Activated CD4-positive, alpha-beta T cell treated with anti-CD3 and anti-CD28 coated beads, Interleukin-2, amount 50 U/mL, for 24 hours (primary cell): Measurements from ENCODE around the gene GDPD5.

Experiments used
- DNase-seq, 2 donors: peaks; one replicate each; pipeline ENCODE4 v3.0.0-alpha.2; 2020; ENCODE audit warnings: low read depth in 1 of 2, low spot score in 1 of 2

GDPD5 gene

DNA sequence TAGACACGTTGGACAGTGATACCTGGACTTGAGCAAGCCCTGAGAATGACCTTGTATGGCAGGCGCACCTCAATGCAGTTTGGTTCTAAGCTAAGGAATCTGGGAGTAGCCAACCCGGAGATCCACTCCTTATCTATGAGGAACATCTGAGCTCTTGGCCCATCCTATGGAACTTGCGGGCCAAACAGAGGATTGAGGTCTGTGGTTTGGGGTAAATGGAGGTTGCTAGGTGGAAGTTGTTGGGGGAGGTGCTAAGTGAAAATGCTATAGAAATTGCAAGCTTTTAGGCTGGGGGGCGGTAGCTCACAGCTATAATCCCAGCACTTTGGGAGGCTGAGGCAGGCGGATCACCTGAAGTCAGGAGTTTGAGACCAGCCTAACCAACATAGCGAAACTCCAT lies 8.9 kb downstream of the GDPD5 start:
- DNase-seq = no peak

DNA sequence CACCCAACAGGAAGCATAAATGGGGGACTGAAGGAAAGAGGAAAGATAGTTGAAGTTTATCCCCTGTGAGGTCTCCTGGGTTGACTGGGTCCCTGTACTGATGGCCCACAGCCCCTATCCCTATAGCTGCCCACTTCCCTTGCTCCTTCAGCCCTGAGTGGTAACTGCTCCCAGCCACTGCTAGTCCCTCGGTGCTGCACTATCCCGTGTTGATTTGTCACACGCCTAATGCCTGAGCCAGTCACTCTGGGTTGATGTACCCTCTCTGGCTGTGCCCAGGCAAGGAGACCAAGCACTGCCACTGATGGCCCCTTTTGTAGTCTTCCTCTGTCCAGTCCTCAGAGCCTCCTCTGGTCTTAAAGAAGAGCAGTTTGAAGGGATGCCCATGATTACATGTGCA lies 9.6 kb downstream of the GDPD5 start:
- DNase-seq = no peak

DNA sequence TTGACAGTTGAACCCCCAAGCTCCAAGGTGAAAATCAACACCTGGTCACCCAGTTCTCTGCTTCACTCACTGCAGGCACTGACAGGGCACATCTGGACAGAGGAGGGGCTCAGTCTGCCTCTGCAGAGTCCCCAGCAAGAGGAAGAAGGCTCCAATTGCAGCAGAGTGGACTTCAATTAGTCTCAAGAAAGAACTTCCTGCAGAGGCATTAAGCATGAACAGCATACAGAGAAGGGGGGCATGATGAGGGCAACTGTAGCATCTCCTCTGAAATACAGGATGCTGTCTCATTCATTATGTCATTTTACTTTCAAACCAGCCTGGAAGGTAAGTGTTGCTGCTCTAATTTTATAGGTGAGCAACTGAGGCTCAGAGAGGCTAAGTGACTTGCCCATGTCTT lies 11.1 kb downstream of the GDPD5 start:
- DNase-seq = no peak

DNA sequence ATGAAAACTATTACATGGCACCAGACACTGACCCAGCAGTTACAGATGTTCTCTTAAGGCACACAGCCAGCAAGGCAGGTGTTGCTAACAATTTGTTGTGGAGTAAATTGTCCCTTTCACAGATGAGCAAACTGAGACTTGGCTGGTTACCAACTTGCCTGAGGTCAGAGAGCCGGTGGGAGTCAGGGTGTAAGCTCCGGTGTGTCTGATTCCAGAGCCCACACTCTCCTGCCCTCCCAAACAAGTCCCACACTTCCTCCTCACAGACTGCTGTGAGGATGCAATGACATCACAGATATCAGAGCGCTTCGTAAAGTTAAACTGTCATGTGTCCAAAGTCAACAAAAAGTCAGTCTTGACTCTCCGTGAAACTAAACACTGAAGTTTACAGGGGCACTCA lies 12.5 kb downstream of the GDPD5 start:
- no peak for DNase-seq

DNA sequence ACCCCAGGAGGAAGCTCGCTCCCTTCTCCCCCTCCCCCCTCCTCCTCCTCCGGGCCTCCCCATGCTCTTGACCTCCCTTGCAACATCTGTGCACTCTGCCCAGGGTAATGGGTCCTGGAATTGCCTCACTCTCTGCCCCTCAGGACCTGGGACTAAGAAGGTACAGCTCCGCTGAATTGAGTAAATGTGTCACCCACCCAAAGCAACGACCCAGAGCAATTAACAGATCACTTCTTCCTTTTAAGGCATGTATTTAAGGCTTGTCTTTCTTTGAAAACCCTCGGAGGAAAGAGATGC lies 15.1 kb downstream of the GDPD5 start:
- DNase-seq = no peak

DNA sequence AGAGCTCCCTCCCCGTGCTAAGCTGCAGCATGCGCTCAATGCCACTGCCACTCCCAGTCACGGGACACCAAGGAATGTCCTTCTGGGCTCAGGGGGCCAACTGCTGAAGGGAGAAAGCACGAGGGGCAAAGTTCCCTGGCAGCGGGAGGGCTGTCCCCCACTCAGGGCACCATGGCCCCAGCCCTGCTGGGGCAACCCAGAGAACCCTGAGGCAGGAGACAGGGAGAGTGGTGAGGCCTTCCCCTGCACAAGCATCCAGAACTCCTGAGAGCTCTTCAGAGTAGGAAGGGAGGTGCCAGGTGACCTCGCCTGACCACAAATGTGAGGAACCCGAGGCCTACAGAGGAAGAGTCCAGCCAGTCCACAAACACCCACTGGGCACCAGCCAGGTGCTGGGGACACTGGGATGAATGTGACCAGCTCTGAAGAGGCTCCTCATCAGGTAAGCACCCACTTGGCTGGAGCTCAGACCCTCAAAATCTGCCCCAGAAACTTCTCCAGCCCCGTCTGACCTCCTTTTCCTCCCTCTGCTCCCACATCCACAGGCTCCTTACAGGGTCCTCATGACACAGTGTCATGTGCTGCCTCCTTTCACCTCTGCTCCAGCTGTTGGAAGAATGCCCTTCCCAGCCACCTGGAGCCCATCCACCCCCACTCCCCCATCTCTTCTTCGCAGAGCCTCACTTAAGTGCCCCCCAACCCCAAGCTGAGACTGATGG lies 15.6 kb downstream of the GDPD5 start:
- no peak for DNase-seq

DNA sequence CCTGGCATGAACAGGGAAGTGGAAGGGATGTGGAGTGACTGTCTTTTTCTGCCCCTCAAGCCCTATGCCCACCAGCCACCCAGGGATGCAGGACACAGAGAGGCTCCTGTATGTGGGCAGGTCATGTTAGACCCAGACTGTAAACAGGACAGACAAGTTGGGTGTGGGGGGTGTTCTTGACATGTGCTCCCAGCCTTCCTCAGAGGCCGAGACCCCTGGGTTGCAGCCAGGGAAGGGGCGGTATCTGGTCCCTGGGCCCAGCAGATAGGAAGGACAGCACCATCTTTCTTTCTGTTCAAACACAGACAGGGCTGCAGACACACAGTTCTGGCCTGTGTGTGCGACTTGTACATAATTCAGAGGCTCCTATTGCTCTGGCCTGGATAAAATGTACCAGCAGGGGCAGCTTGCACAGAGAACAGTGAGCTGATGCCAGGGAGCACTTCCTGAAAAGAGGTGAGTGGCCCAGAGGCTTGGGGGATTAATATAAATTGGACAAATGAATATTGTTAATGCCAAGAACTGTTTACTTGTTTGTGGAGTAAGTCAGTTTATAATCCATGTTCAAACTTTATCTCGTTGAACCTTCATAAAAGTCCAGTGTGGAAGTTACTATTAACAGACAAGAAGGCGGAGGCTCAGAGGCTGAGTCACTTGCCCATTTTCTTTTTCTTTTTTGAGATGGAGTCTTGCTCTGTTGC lies 16.6 kb downstream of the GDPD5 start:
- no peak for DNase-seq

DNA sequence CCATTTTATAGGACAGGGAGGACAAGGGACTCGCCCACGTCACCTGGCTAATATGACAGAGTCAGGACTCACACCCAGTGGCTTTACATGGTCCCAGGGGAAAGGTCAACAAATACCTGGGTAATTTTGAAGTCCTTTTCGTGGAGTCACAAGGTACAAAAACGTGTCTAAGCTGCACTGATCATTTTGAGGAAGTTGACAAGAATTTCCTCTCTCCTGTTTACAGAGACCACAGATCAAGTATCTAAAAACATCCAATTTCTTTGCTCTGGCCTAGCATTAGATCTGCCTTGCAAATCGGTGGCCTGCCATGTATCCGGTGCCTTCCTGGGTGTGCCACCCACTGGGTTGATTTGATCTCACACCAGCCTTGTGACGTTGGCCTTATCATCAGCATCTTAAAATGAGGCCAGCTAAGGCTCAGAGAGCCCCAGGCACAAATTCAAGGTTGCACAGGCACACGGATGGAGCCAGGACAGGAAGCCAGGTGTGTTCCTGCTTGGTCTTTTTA lies 17.6 kb downstream of the GDPD5 start:
- no peak for DNase-seq

DNA sequence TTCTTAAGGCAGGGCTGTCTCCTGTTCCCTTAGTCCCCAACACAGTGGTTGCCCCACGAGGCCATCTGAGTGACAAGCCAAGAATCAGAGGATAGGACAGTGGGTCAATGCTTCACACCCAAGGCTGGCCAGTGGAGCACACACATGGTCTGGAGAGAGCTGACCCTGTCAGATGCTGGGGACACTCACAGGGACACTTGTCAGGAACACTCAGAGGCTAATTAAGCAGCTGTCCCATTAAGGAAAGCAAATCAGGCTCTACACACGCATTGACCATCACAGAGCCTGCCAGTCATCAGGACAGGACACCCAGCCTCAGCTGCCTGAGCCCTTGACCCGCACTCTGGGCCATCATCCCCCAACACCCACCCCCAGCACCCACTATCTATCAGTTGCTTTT lies 18.2 kb downstream of the GDPD5 start:
- no peak for DNase-seq

DNA sequence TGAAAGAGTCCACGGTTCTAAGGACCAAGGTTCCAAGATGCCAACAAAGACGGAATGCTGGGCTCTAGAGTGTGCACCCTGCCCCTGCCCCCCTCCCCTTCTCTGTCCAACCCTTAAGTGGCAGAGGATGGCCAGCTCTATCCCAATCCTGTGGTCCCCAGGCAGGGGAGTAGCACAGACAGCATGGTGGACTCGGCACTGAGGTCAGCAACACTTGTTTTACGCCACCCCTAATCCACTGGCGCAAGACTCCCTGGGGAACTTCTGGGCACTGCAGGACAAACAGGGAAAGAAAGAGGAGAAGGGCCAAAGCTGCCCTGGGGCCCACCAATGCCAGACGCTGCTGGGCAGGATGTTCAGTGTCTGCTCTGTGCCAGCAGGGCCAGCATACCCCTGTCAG lies 18.9 kb downstream of the GDPD5 start:
- DNase-seq = no peak

DNA sequence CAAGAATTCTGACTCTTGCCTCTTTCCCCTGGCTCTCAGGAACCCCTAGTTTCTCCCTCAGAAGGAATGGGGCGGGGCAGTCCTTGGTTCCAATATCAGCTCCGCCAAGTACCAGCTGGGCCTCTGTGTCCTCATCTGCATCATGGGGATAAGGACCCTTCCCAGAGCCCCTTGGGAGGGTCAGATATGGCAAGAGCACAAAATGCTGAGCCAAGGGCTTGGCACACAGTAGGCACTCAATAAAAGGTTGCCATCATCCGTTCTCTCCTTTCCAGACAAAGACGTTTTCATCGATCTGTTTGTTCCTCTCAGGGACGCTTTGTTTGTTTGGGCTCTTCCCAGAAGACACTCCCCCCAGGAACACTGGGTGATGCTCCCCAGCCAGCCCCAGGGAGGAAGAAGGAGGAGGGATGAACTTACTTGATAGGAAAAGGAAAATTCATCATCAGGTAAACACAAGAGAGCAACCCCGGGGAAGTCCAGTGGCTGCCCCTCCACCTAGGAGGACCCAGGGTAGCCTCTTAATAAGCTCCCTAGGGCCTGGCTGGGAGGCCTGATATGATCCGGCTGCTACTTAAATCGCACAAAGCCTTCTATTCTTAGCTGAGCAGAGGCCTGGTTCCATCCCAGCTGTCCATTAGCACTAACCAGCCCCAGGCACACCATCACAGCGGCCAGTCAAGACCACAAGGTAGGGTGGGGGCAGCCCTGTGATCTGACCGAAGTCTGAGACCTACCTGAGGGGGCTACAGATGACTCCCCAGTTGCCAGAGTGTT lies 19.6 kb downstream of the GDPD5 start:
- DNase-seq = no peak

DNA sequence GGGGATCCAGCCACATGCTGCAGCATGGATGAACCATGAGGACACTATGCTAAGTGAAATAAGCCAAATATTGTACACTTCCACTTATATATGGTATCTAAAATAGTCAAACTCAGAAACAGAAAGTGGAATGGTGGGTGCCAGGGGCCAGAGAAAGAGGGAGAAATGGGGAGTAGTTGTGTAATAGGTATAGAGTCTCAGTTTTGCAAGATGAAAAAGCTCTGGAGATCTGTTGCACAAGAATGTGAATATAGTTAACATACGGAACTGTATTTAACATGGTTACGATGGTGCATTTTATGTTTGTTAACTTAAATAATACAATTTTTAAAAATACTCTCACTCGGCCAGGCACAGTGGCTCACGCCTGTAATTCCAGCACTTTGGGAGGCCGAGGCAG lies 21.2 kb downstream of the GDPD5 start:
- no peak for DNase-seq

DNA sequence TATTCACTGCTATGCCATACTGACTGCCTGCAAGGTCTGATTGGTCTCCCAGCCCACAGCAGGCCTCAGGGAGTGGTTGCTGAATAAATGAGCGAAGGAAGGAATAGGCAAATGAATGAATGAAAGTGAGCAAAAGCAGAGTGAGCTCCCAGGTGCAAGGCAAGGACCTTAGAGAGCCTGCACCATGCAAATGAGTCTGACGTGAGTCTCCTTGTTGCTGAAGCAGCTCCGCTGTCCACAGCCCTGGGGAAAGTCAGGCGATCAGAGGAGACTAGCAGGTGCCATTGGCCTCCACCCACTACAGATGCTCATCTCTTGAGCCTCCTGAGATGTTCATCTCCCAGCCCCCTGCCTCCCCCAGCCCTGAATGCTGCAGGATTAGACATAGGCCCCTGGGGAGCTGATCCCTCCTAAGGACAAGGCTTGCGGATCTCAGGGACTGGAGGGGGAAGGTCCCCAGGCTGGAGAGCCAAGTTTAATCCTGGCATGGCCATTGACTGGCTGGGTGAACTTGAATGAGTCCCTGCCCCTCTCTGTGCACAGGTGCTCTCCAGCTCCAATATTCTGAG lies 22.1 kb downstream of the GDPD5 start:
- no peak for DNase-seq

DNA sequence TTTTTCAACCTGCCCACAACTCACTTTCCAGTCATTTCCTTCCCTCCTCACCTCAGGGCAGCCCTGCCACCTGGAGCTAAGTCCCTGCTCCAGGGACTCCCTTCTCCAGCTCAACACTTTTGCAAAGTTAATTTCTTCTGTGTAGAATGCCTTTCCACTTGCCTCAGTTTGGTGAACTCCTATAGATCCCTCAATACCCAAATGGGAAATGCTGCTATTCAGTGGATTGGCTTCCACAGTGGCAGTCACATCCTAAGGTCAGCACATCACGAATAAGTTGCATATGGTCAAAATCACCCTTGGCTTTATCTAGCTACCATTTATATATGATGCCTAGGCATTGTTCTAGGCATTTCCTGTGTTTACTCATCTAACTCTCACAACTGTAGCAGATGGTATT lies 23.6 kb downstream of the GDPD5 start:
- no peak for DNase-seq

DNA sequence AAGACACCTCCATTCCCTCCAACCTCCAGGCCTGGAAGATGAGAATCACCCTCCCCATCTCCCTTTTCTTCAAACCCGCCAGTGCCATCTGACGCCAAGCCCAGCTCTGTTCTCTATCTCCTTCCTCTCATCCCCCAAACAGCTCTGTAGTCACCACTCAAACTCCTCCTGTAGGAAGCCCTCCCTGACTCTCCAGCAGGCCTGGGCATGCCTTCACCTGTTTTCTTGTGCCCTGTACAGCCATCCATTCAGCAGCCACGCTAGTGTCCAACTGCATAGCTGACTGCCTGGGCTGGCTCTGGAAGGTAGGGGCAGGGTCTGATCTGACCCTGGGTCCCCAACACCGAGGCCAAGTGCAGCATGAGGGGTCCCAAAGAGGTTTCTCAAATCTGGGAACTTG lies 25.0 kb downstream of the GDPD5 start:
- DNase-seq = no peak

DNA sequence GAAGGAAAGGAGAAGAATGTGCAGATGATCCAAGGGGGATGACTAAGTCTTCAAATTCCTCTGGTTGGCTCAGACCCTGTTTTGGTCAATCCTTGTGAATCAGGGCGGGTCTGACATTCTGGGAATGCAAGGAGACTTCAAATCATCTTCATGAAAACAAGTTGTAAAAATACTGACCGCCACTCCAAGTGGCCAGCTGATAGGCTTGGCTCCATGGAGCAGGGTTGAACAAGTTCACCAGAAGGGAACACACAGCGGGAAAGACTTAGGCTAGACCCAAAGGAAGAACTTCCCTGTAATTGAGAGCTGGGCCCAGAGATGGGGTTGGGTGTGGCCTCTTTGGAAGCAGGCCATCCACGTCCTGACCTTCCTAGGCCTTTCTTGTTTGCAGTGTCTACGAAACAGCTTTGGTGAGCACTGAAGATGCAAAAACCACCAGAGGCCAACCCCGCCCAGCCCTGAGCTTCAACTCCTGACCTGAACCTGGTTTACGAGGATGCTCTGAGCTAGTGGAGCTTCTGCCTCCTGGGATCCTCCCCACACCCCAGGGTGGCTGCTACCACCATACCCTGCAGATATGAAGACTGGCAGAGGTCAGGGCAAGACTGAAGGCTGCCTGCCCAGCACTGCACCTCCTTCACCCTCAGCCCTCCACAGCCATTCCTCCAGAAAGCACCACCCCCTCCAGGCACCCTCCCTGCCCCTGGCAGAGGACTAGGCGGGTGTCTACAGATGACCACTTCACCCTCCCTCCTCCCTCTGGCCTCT lies 26.1 kb downstream of the GDPD5 start:
- no peak for DNase-seq

DNA sequence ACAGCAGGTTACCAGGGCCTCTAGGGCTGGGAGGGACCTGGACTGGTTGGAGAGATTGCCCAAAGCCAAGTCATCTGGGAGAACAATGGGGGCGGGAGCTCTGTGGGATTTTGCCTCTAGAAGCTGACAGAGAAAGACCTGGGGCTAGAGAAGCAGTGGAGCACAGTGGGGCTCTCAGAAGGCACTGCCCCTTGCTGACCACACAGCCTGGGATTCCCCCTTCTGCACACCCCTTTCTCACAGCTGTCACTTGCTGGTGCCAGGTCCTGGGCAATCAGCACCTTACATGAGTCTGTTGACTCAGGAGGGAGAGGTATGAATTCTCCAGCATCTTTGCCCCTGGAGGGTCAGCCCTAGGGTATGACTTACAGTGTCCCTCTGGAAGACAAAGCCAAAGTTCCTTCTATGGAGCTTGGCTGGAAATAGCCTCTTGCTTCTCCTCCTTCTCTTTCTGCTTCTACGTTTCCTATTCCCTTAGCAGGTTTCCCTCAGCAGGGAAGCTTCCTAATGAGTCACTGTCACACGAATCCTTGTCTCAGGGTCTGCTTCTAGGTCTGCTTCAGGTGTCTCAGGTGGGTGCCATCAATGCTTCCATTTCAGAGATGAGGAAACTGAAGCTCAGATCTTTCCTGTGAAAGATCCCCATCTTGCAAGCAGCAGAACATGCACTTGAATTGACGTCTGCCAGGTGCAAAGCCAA lies 27.0 kb downstream of the GDPD5 start:
- DNase-seq = no peak

DNA sequence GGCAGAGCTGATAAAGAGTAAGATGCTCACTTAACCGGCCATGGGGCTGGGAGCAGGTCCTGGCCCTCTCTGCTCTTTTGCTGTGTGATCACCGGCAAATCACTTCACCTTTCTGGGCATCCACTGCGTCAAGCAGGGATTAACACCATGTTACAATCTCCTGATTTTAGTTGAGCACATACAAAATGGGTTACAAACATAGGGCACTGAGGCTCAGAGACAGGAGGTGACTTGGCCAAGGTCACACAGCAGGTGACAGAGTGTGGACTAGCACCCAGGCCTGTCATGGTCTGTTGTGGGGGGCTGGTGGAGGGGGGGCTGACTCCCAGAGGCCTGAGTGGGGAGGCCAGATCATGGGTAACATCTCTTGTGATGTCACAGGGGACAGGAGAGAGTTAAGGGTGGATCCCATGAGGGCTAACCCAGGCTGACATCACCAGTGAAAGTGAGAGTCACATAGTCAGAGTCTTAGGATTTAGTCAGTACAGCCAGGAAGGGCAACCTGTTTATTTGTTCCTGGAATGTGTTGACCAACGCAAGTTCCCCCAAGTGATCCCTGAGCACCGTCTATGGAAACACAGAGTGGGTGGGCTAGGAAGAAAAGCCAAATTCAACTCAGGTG lies 27.8 kb downstream of the GDPD5 start:
- no peak for DNase-seq

DNA sequence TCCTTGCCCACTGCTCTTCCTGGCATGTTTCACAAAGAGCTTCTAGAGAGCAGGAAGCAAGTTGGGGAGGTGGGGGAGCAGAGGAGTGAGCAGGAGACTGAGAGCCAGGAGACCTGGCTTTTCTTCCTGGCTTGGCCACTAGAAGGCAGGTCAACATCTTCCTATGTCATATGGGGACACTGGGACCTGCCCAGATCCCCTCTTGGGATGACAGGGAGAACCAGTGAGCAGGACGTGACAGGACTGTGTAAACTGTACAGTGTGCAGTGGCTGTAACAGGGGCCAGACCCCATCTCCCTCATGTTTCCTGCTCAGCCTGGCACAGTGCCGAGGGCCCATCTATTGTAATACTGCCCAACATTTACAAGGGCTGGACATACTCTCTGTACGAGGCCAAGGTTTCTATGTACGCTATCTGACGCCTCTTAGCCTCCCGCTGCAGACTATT lies 29.4 kb downstream of the GDPD5 start:
- no peak for DNase-seq

DNA sequence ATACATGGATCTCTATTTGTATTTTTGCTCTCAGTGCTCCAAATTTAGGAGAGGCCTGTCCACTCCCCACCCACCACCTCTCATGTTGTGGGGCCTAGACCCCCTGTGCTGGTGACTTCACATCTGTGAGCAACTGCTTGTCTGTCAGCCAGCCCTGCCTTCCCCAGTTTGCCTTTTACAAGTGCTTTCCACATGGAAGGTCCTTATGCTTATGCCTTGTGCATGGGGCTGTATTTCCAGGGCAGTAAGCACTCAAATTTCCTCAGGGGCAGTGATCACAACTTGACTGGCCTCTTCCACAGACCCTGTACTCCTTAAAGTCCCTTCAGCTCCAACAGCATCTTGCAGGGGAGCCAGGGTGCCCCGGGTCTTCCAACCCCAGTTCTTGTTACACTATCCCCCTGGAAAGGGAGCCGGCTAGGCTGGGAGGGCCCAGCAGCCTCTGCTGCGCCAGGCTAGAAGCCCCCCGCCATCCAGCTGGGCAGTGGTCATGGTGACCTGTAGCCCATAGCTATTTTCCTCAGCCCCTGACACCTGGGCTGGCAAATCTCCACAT lies 29.9 kb downstream of the GDPD5 start:
- no peak for DNase-seq
